Gastrocnemius medialis (tissue), 4 donors: Measurements from ENCODE around the gene DAGLA. TPM values are rescaled to one million over a fixed set of nuclear protein-coding genes. Genes with fewer than 3 reads are reported as not detected.

Source experiments
- ATAC-seq, 2 donors: fragments of 150-250 bp; one replicate each; pipeline ENCODE4 v1.9.1; 2016
- DNase-seq, 2 donors: peaks; one replicate each; pipeline ENCODE4 v3.0.0-alpha.2; 2019
- H3K27ac ChIP-seq, 4 donors: fragments of 200-600 bp; sonication (generic); 1 replicate in 1 of 4; 2 replicates in 3 of 4; pipeline ENCODE4 v1.5.1; 2016 to 2018; ENCODE audit warnings: mild to moderate bottlenecking in 2 of 4, moderate library complexity in 1 of 4
- H3K27me3 ChIP-seq, 3 donors: fragments of 200-600 bp; sonication (generic) in 2 of 3; 1 replicate in 1 of 3; 2 replicates in 2 of 3; pipeline versions ENCODE4 v1.5.1 to v1.6.0; 2016 to 2019; ENCODE audit warnings: mild to moderate bottlenecking in 1 of 3, moderate library complexity in 1 of 3
- H3K36me3 ChIP-seq, 2 donors: fragments of 200-600 bp; sonication (generic) in 1 of 2; one replicate each; pipeline ENCODE4 v1.5.1; 2017 to 2018
- H3K4me1 ChIP-seq, 2 donors: fragments of 200-600 bp; sonication (generic) in 1 of 2; one replicate each; pipeline ENCODE4 v1.5.1; 2016 to 2017; ENCODE audit warnings: mild to moderate bottlenecking in 2 of 2
- H3K4me3 ChIP-seq, 4 donors: fragments of 200-600 bp; sonication (generic) in 3 of 4; 1 replicate in 1 of 4; 2 replicates in 3 of 4; pipeline ENCODE4 v1.5.1; 2016 to 2019; ENCODE audit warnings: mild to moderate bottlenecking in 2 of 4
- H3K9me3 ChIP-seq, 3 donors: fragments of 200-600 bp; sonication (generic) in 2 of 3; 1 replicate in 1 of 3; 2 replicates in 2 of 3; pipeline ENCODE4 v1.5.1; 2016 to 2019
- CTCF ChIP-seq, 5 experiments: fragments of 450-650 bp in 3 of 5; fragments of 200-600 bp in 2 of 5; sonication (generic) in 2 of 5; IDR thresholded peaks in 4 of 5; conservative IDR thresholded peaks in 1 of 5; 1 replicate in 4 of 5; 2 replicates in 1 of 5; pipeline ENCODE4 v1.5.1; 2016 to 2019; ENCODE audit warnings: antibody characterized with exemption in 5 of 5, mild to moderate bottlenecking in 3 of 5, moderate library complexity in 3 of 5
- POLR2A ChIP-seq, 2 donors: fragments of 450-650 bp; IDR thresholded peaks; one replicate each; pipeline ENCODE4 v1.6.1; 2017; ENCODE audit warnings: antibody characterized with exemption in 2 of 2, mild to moderate bottlenecking in 2 of 2, moderate library complexity in 2 of 2
- in situ Hi-C, 4 donors: fragments of 200-750 bp; cut with MboI; loops; one replicate each; pipeline versions ENCODE4 v1.15.0 to v1.8.0; 2017; ENCODE audit warnings: low sequenced_read_pairs in 4 of 4
- intact Hi-C: fragments of 100-400 bp; cut with DNase I; formaldehyde crosslinking; loops from one replicate; pipeline ENCODE4 v1.15.1; 2023; ENCODE audit warnings: low total_unique reads
- total RNA-seq, 4 donors: library from RNA; depleted of rRNA; stranded (reverse); fragments of >200 nt; gene quantifications; one replicate each; pipeline versions ENCODE4 v1.1.0 to v1.2.3, GENCODE V29; 2016

Gene DAGLA
- total RNA-seq, 4 donors from 2014 or later = 0.58 to 5.5 (median 2.9) TPM

GRCh38 chr11:61742391-61742790, 62.2 kb downstream of the DAGLA start:
- Histone ChIP-seq H3K36me3 (no peaks in the 10 kb centered on the region), H3K9me3 (no peaks in the 10 kb centered on the region), H3K4me3 (no peak overlapping the region), H3K4me1 (no peaks in the 10 kb centered on the region), H3K27ac (no peak overlapping the region), H3K27me3 (no peaks in the 10 kb centered on the region)
- in situ Hi-C loops = no loop called here
- ATAC-seq (no peak), DNase-seq (no peak)
- no peak for TF ChIP-seq POLR2A (IDR thresholded peaks at IDR 0.05)
- TF ChIP-seq CTCF (IDR thresholded peaks at IDR 0.05 in 4 of 5, conservative IDR thresholded peaks at IDR 0.05 in 1 of 5) = no peak
- intact Hi-C loops = no loop called here

- DNase-seq = no peak
- in situ Hi-C loops = no loop called here
Measured at GRCh38 chr11:61743486-61744095, 63.4 kb downstream of the DAGLA start.

GRCh38 chr11:61744181-61744580, 64.0 kb downstream of the DAGLA start:
- DNase-seq (no peak), ATAC-seq (no peak)
- H3K27ac ChIP-seq = no peak overlapping the region
- no peaks in the 10 kb centered on the region for H3K4me1 ChIP-seq
- TF ChIP-seq POLR2A (IDR thresholded peaks at IDR 0.05) (no peak), CTCF (IDR thresholded peaks at IDR 0.05 in 4 of 5, conservative IDR thresholded peaks at IDR 0.05 in 1 of 5) (no peak)
- H3K36me3 ChIP-seq = no peaks in the 10 kb centered on the region
- H3K27me3 ChIP-seq = no peaks in the 10 kb centered on the region
- no peaks in the 10 kb centered on the region for H3K9me3 ChIP-seq
- in situ Hi-C loops = no loop called here
- no peak overlapping the region for H3K4me3 ChIP-seq
- intact Hi-C loops = no loop called here

More at GRCh38 chr11:61743486-61744095, 63.4 kb downstream of the DAGLA start:
- Histone ChIP-seq H3K36me3 (no peaks in the 10 kb centered on the region), H3K4me1 (no peaks in the 10 kb centered on the region), H3K27ac (no peak overlapping the region), H3K27me3 (no peaks in the 10 kb centered on the region), H3K4me3 (no peak overlapping the region), H3K9me3 (no peaks in the 10 kb centered on the region)
- TF ChIP-seq CTCF (IDR thresholded peaks at IDR 0.05 in 4 of 5, conservative IDR thresholded peaks at IDR 0.05 in 1 of 5) = no peak
- no peak for TF ChIP-seq POLR2A (IDR thresholded peaks at IDR 0.05)
- intact Hi-C loops = no loop called here
- ATAC-seq = no peak

GRCh38 chr11:61744609-61745156, 64.5 kb downstream of the DAGLA start:
- intact Hi-C loops (no loop called here), in situ Hi-C loops (no loop called here)
- ATAC-seq (no peak), DNase-seq (no peak)
- Histone ChIP-seq H3K27ac (no peak overlapping the region), H3K36me3 (no peaks in the 10 kb centered on the region), H3K27me3 (no peaks in the 10 kb centered on the region), H3K4me1 (no peaks in the 10 kb centered on the region), H3K9me3 (no peaks in the 10 kb centered on the region), H3K4me3 (no peak overlapping the region)
- TF ChIP-seq CTCF (IDR thresholded peaks at IDR 0.05 in 4 of 5, conservative IDR thresholded peaks at IDR 0.05 in 1 of 5) (no peak), POLR2A (IDR thresholded peaks at IDR 0.05) (no peak)
